CD4-positive, alpha-beta T cell treated with Interleukin-2 at 100 ng/mL for 4 hours (primary cell): Measurements from ENCODE around the gene BLOC1S4.
A peak's percentile ranks its signal among the peaks of the same experiment; 100 is the strongest.
"Not testable (repeated sequence)": the region's sequence is repeated elsewhere in the genome, so short reads cannot be mapped to it uniquely, and the experiment has no call there.

ENCODE experiments used
- DNase-seq: peaks from one replicate; pipeline ENCODE4 v3.0.0-alpha.2; 2020; ENCODE audit warnings: low spot score

The BLOC1S4 gene, protein sequence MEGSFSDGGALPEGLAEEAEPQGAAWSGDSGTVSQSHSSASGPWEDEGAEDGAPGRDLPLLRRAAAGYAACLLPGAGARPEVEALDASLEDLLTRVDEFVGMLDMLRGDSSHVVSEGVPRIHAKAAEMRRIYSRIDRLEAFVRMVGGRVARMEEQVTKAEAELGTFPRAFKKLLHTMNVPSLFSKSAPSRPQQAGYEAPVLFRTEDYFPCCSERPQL

DNA sequence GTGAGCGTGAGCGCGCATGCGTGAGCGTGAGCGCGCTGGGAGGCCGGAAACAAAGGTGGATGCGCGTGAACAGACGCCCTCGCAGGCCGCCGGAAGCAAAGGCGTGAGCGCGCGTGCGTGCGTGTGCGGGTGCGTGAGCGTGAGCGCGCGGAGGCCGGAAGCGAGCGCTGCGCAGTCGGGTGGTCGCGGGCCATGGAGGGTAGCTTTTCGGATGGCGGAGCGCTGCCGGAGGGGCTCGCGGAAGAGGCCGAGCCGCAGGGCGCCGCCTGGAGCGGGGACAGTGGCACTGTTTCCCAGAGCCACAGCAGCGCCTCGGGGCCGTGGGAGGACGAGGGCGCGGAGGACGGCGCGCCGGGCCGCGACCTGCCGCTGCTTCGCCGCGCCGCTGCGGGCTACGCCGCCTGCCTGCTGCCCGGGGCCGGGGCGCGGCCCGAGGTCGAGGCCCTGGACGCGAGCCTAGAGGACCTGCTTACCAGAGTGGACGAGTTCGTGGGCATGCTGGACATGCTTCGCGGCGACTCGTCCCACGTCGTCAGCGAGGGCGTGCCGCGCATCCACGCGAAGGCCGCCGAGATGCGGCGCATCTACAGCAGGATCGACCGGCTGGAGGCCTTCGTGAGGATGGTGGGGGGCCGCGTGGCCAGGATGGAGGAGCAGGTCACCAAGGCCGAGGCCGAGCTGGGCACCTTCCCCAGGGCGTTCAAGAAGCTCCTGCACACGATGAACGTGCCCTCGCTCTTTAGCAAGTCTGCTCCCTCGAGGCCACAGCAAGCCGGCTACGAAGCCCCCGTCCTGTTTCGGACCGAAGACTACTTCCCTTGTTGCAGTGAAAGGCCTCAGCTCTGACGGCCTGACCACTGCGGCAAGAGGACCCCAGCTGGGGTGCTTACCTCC is at the start of gene BLOC1S4:
Gene BLOC1S4, plus strand, starts transcription at position 157 of the 894 bp plus-strand sequence. Its CDS starts 36 bp downstream, at position 193.
- peak; percentile 92 for DNase-seq

- no peak for DNase-seq
Observed at GRCh38 chr4:6668391-6668790, 47.6 kb upstream of the BLOC1S4 start.

GRCh38 chr4:6671648-6672047 is 44.3 kb upstream of the BLOC1S4 start:
- DNase-seq: no peak

GRCh38 chr4:6672131-6672530 is 43.8 kb upstream of the BLOC1S4 start:
- no peak for DNase-seq

- DNase-seq: not testable (repeated sequence)
Observed at GRCh38 chr4:6672541-6673190, 43.3 kb upstream of the BLOC1S4 start.

GRCh38 chr4:6673191-6673659 is 42.7 kb upstream of the BLOC1S4 start:
- DNase-seq: peak; percentile 59

- peak; percentile 93 for DNase-seq
Observed at GRCh38 chr4:6673660-6674499, 42.1 kb upstream of the BLOC1S4 start.

DNA sequence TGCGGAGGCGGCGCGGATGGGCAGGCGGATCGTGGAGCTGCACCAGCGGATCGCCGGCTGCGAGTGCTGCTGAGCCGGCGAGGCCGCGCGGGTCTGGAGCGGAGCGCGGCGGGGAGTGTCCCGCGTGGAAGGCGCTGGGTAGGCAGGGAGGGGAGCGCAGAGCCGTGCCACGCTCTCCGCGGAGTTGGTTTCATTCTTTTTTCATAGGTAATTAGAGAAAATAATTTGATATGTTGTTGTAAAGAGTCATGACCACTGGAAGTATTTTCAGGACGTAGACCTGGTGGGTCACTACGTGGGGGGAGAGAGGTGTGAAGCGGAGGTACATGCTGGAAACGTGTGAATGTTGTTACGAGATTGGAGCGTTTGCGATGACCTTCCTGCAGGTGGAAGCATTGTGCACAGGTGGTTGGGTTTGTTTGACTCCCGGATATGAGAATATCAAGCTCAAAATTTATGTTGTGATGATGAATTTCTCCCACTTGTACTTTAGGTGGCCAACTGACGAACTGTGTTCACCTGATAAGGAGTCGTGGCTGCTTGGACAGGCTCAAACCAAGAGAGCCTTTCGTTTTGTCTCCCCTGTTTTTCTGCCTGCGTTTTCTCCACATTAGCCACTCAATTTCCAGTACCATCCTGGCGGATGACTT is 41.3 kb upstream of the BLOC1S4 start:
- DNase-seq: peak; percentile 83

DNA sequence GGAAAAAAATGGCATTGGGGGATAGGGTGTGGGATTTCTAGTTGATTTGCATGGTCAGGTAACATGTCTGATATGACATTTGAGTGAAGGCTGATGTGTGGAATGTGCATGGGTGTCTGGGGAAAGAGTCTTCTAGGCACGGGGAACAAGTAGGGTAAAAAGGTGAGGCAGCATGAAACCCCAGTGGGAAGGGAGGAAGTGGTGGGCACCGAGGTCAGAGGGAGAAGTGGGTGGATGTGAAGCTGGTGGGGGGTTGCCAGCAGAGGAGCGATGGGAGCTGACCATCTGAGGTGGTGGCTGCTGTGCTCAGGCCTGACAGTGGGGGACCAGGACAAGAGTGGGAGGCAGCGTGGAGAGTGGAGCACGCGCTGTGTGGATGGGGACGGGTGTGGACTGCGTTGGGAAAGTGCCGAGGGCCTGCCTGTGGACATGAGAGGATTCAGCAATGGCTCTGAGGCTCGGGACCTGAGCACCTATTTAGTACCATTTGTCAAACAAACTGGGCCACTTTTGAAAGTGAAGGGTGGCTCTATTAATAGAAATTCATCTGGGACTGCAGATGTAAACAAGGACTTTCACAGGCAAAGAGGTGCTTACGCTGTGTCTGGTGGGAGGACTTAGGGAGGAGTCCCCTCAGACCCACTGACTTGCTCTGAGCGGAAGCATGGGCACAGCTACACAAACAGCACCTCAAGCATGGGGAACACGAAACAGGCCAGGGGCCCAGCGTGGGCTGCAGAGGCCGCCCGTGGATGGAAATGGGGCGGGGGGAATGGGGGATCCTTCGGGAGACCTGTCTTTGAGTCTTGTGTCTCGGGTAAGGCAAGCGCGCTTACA is 39.0 kb upstream of the BLOC1S4 start:
- DNase-seq: no peak

DNA sequence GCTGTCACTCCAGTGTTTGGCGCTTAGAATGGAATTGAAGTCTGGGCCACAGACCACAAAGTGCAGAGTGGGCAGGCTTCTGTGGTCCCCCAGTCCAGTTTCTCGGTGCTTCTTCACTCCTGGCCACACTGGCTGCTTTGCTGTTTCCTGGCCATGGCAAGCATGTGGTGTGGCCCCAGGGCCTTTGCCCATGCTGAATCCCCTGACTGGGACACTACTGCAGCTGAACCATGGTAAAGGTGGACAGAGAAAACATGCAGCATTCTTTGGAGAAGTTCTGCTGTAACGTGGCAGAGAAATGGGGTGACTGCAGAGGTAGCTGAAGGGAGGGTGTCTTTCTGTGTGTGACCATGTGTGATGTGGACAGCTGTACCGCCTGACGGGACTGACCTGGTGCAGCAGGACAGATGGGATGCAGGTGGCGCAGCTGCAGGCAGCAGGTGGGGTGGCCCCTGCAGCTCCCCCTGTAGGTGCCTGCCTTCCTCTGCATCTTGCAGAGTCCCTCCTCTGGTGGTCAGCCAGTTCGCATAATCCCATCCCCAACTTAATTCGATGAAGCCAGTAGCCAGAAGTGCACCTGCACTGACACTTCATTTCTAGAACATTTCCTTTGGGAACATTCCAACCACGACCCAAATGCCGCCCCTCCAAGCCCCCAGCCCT is 35.5 kb upstream of the BLOC1S4 start:
- no peak for DNase-seq

GRCh38 chr4:6681191-6681590 is 34.8 kb upstream of the BLOC1S4 start:
- DNase-seq: no peak

- no peak for DNase-seq
Observed at GRCh38 chr4:6682862-6683590, 32.9 kb upstream of the BLOC1S4 start.

GRCh38 chr4:6684656-6685055 is 31.3 kb upstream of the BLOC1S4 start:
- DNase-seq: no peak

DNA sequence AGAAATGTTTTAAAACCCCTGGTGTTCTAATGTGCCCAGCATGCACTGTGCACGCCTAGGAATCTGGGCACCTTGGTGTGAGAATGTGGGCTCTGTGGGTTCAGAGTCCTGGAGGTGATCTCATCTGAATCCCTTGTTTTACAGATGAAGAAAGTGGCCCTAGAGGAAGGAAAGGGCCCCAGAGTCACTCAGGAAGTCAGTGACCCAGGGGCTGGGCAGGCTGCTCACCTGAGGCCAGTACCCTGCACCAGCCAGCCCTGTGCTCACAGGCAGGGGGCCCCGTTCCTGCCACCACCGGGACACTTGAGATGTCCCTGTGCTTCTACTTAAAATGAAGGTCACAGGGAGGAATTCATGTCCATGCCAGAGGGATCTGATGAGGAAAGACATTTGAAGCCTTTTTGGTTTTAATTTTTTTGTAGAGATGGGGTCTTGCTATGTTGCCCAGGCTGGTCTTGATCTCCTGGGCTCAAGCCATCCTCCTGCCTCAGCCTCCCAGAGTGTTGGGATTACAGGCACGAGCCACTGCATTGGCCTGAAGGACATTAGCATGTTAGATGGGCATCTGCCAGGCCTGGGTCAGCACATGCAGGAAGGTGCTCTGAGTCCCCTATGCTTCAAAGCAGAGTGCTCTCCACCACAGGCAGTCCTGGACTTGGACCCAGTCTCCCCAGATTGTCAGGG is 29.7 kb upstream of the BLOC1S4 start:
- no peak for DNase-seq

DNA sequence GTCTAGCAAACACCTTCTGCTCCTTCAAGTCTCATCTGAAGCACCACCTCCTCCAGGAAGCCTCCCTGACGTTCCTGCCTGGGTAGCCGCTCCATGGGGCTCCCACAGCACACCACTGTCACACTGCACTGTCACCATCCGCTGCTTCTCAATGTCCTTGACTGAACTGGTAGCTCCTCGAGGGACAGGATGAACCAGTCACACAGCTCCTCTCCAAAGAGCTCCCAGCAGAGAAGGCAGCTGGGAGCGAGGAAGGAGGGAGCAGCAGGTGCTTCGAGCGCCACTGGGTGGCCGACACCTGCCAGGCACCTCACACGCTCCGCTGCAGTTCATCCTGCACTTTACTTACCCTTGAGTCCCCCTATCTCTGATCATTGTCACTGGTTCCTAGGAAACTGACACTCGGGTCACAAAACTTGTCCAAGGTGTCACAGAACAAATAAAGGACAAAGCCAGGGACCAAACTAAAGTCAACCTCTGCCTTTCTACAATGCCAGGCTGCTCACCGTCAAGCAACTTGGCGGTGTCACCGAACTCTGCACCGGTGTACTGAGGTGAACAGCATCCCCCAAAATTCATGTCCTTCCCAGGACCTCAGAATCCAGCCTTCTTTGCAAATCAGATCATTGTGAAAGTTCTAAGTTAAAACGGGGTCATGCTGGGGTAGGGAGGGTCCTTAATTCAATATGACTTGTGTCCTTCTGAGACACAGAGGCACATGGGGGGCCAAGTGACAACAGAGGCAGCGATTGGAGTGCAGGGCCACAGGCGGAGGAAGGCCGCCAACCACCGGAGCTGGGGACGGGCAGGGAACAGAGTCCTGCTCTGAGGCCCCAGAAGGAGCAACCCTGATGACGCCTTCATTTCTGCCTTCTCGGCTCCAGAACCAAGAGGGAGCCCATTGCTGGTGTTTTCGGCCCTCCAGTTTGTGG is 27.8 kb upstream of the BLOC1S4 start:
- DNase-seq: no peak

GRCh38 chr4:6688879-6689505 is 27.0 kb upstream of the BLOC1S4 start:
- DNase-seq: peak; percentile 83

DNA sequence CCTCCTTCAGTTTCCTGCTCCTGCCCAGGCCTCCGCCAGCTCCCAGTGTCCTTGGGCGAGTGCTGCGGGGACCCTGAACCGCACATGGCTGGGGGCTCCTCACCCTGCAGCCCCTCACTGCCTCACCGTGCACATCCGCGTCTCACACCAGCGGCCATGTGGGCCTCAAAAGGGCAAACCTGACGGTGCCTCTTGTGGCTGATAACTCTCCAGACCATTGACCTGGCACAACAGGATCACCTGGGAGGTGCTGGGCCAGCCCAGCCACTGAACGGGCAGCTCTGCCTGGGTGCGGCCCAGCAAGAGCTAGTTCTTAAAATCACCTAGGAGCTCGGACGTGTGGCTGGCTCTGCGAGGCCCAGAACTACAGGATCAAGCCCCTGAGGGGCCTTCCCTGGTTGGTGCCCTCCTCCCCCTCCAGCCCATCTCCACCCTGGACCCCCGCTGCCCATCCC is 26.4 kb upstream of the BLOC1S4 start:
- DNase-seq: no peak
